Measurements from ENCODE around the gene EXOC7.

Gene EXOC7, protein sequence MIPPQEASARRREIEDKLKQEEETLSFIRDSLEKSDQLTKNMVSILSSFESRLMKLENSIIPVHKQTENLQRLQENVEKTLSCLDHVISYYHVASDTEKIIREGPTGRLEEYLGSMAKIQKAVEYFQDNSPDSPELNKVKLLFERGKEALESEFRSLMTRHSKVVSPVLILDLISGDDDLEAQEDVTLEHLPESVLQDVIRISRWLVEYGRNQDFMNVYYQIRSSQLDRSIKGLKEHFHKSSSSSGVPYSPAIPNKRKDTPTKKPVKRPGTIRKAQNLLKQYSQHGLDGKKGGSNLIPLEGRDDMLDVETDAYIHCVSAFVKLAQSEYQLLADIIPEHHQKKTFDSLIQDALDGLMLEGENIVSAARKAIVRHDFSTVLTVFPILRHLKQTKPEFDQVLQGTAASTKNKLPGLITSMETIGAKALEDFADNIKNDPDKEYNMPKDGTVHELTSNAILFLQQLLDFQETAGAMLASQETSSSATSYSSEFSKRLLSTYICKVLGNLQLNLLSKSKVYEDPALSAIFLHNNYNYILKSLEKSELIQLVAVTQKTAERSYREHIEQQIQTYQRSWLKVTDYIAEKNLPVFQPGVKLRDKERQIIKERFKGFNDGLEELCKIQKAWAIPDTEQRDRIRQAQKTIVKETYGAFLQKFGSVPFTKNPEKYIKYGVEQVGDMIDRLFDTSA

DNA sequence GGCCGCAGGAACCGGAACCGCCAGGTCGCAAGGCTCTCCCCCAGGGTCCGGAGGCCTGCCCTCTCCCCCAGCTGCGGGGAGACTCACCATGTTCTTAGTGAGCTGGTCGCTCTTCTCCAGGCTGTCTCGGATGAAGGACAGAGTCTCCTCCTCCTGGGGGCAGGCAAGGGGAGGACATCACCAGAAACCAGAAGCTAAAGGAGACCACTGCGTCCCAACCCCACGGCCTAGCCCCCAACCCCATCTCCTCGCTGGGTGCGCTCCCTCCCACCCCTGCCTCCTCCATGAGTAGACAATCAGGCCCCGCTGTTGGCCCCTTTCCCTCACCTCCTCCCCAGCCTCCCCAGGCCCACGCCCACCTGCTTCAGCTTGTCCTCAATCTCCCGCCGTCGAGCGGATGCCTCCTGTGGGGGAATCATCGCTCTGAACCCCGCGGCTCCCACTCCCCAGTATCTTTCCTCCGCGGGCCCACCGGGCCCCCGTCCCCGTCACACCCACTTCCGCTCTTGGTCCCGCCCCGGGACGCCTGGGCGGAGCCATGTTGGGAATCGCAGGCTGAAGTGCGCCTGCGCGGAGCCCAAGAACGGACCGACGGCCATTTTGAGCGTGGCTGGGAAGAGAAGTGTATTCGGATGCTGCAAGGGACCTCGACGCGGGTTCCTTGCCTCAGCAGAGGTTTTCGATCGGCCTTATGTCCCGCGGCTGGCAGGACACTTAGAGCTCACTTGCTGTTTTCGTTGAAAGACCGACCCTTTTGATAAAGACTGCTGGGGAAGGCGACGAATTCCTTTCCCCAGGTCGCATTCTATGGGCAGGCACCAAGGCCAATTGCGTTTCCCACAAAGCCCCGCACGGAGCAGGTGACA is at the start of gene EXOC7:
Gene EXOC7, minus strand, starts transcription at position 514 of the 866 bp plus-strand sequence. Its CDS starts 95 bp downstream, at position 419.
- no peaks in the 10 kb centered on the region for H3K27me3 ChIP-seq (replicated peaks; ENCODE audit: control insufficient read depth, insufficient read depth, low read length)
- DNase-seq (ENCODE audit: low read depth), result peak; percentile 98
- peaks cover 17% of the 10 kb centered on the region for H3K4me1 ChIP-seq (ENCODE audit: control insufficient read depth, insufficient read depth, low read length)
- peaks cover 25% of the 10 kb centered on the region for H3K36me3 ChIP-seq (ENCODE audit: control insufficient read depth, insufficient read depth, low read length, severe bottlenecking)
- H3K4me3 ChIP-seq (ENCODE audit: low read length), result peak within 1 kb of the TSS; percentile 91
- no peaks in the 10 kb centered on the region for H3K9me3 ChIP-seq (ENCODE audit: control insufficient read depth, low read length)
- H3K9ac ChIP-seq (ENCODE audit: low read length), result peak within 1 kb of the TSS; percentile 92

- Histone ChIP-seq H3K4me3 (ENCODE audit: low read length) (no peak overlapping the region), H3K9me3 (ENCODE audit: control insufficient read depth, low read length) (no peaks in the 10 kb centered on the region), H3K9ac (ENCODE audit: low read length) (no peak overlapping the region), H3K27me3 (replicated peaks; ENCODE audit: control insufficient read depth, insufficient read depth, low read length) (peaks cover 20% of the 10 kb centered on the region), H3K4me1 (ENCODE audit: control insufficient read depth, insufficient read depth, low read length) (peaks cover 4% of the 10 kb centered on the region), H3K36me3 (ENCODE audit: control insufficient read depth, insufficient read depth, low read length, severe bottlenecking) (peaks cover 4% of the 10 kb centered on the region)
- DNase-seq (ENCODE audit: low read depth), result no peak
Observed at GRCh38 chr17:76153202-76153601, 49.6 kb upstream of the EXOC7 start.

DNA sequence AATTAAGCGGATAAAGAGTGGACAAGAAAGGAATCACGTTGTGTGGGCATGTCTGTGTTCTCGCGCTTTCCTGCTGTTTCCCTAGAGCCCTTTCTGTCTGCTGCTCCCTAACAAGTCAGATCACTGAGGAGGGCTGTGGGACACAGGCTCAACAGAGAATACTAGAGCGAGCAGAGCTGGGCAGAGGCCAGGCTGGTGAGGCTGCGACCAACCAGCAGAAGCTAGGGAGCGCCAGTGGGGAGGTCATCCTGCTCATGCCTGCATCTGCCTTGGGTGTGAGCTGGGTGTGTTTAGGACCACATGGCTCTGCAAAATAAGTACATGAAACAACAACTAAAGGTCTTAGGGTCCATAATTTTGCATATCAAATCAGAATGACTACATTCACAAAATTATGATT is 49.0 kb upstream of the EXOC7 start:
- H3K9ac ChIP-seq (ENCODE audit: low read length), result no peak overlapping the region
- H3K4me1 ChIP-seq (ENCODE audit: control insufficient read depth, insufficient read depth, low read length), result peaks cover 4% of the 10 kb centered on the region
- no peak for DNase-seq (ENCODE audit: low read depth)
- H3K9me3 ChIP-seq (ENCODE audit: control insufficient read depth, low read length), result no peaks in the 10 kb centered on the region
- peaks cover 4% of the 10 kb centered on the region for H3K36me3 ChIP-seq (ENCODE audit: control insufficient read depth, insufficient read depth, low read length, severe bottlenecking)
- peaks cover 15% of the 10 kb centered on the region for H3K27me3 ChIP-seq (replicated peaks; ENCODE audit: control insufficient read depth, insufficient read depth, low read length)
- no peak overlapping the region for H3K4me3 ChIP-seq (ENCODE audit: low read length)

GRCh38 chr17:76151896-76152454 is 48.4 kb upstream of the EXOC7 start:
- H3K36me3 ChIP-seq (ENCODE audit: control insufficient read depth, insufficient read depth, low read length, severe bottlenecking), result peaks cover 4% of the 10 kb centered on the region
- no peak overlapping the region for H3K4me3 ChIP-seq (ENCODE audit: low read length)
- H3K4me1 ChIP-seq (ENCODE audit: control insufficient read depth, insufficient read depth, low read length), result peaks cover 4% of the 10 kb centered on the region
- no peak for DNase-seq (ENCODE audit: low read depth)
- peaks cover 15% of the 10 kb centered on the region for H3K27me3 ChIP-seq (replicated peaks; ENCODE audit: control insufficient read depth, insufficient read depth, low read length)
- H3K9ac ChIP-seq (ENCODE audit: low read length), result no peak overlapping the region
- H3K9me3 ChIP-seq (ENCODE audit: control insufficient read depth, low read length), result no peaks in the 10 kb centered on the region

DNA sequence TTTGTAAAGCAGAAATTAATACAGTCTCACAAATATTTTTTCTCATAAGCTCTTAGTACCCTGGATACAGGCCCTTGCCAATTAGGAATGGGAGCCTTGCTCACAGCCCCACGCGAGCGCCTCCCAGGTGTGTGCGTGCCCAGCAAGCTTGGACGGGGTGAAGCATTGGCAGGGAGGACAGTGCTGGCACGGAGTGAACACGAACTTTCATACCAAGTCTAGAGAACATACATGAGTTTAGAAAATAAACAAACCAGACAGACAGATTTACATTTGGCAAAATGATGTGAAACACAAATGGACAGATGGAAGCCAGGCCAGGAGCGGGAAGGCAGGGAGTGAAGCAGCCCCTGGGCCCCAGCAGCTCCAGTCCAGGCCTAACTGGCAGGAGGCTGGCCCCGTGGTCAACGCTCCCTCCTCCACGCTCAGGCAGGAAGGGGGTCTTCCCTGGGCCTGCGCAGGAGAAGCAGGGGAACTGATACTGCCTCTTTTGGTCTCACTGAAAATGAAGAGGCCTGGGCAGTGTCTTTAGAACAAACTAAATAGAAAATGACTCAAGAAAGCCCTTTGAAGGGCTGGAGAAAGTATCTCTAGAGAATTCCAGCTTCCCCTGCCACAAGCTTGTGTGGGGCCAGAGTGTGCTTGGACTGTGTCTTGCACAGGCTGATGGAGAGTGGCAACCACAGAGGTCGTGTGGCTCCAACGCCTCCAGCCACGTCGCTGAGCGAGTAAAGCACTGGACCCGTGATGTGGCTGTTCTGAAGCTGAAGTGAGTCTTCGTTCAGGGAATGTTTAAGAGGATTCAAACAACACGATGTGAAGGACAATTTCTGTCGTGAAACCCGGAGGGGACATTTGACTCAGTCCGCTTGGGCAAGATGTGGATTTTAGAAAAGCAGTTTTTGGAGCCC is 47.4 kb upstream of the EXOC7 start:
- H3K36me3 ChIP-seq (ENCODE audit: control insufficient read depth, insufficient read depth, low read length, severe bottlenecking), result peaks cover 4% of the 10 kb centered on the region
- H3K4me1 ChIP-seq (ENCODE audit: control insufficient read depth, insufficient read depth, low read length), result peaks cover 4% of the 10 kb centered on the region
- no peak for DNase-seq (ENCODE audit: low read depth)
- H3K9ac ChIP-seq (ENCODE audit: low read length), result no peak overlapping the region
- no peak overlapping the region for H3K4me3 ChIP-seq (ENCODE audit: low read length)
- H3K9me3 ChIP-seq (ENCODE audit: control insufficient read depth, low read length), result no peaks in the 10 kb centered on the region
- H3K27me3 ChIP-seq (replicated peaks; ENCODE audit: control insufficient read depth, insufficient read depth, low read length), result peaks cover 20% of the 10 kb centered on the region

- Histone ChIP-seq H3K9me3 (ENCODE audit: control insufficient read depth, low read length) (no peaks in the 10 kb centered on the region), H3K4me3 (ENCODE audit: low read length) (no peak overlapping the region), H3K9ac (ENCODE audit: low read length) (no peak overlapping the region), H3K36me3 (ENCODE audit: control insufficient read depth, insufficient read depth, low read length, severe bottlenecking) (peaks cover 4% of the 10 kb centered on the region), H3K4me1 (ENCODE audit: control insufficient read depth, insufficient read depth, low read length) (peaks cover 4% of the 10 kb centered on the region), H3K27me3 (replicated peaks; ENCODE audit: control insufficient read depth, insufficient read depth, low read length) (peaks cover 24% of the 10 kb centered on the region)
- no peak for DNase-seq (ENCODE audit: low read depth)
Observed at GRCh38 chr17:76149214-76149613, 45.6 kb upstream of the EXOC7 start.

- Histone ChIP-seq H3K4me1 (ENCODE audit: control insufficient read depth, insufficient read depth, low read length) (no peaks in the 10 kb centered on the region), H3K9me3 (ENCODE audit: control insufficient read depth, low read length) (no peaks in the 10 kb centered on the region), H3K27me3 (replicated peaks; ENCODE audit: control insufficient read depth, insufficient read depth, low read length) (peaks cover 25% of the 10 kb centered on the region), H3K4me3 (ENCODE audit: low read length) (no peak overlapping the region), H3K36me3 (ENCODE audit: control insufficient read depth, insufficient read depth, low read length, severe bottlenecking) (peaks cover 4% of the 10 kb centered on the region), H3K9ac (ENCODE audit: low read length) (no peak overlapping the region)
- DNase-seq (ENCODE audit: low read depth), result no peak
Observed at GRCh38 chr17:76148015-76148326, 44.4 kb upstream of the EXOC7 start.

- Histone ChIP-seq H3K36me3 (ENCODE audit: control insufficient read depth, insufficient read depth, low read length, severe bottlenecking) (peaks cover 4% of the 10 kb centered on the region), H3K4me3 (ENCODE audit: low read length) (no peak overlapping the region), H3K27me3 (replicated peaks; ENCODE audit: control insufficient read depth, insufficient read depth, low read length) (peaks cover 30% of the 10 kb centered on the region), H3K4me1 (ENCODE audit: control insufficient read depth, insufficient read depth, low read length) (no peaks in the 10 kb centered on the region), H3K9me3 (ENCODE audit: control insufficient read depth, low read length) (no peaks in the 10 kb centered on the region), H3K9ac (ENCODE audit: low read length) (no peak overlapping the region)
- peak; percentile 73 for DNase-seq (ENCODE audit: low read depth)
Observed at GRCh38 chr17:76147211-76148014, 43.8 kb upstream of the EXOC7 start.

DNA sequence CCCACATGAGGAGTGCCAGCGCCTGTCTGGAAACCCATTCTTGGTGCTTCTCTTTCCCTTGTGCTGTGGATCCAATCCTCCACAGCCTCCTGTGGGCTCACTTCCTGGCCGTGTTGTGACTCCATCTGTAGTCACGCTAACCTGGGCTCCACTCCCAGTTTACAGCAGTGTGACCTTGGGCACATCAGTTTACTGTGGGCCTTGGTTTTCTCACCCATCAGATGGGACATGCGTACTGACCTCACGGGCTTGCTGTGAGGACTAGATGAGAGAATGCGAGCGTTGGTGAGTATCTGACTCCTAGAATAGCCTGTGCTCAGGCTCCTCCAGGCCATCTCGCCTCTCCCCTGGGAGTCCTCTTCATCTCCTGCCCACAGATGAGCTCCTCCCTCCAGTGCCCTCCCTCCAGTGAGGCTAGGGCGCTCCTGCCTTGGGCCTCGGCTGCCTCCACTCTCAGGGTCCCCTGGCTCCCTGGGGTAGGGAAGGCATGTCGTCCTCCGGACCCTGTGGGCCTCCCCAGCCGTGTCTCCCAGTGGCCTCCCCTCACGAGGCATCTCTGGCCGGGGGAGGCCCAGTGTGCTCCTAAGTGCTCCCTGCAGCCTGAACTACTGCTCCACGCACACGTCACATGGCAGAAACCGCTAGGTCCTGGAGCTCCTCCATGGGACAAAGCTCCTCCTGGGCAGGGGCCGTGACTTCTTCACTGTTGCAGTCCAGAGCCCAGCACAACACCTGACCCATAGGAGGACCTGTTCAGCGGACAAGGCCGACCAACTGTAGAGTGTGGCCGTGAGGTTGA is 42.7 kb upstream of the EXOC7 start:
- Histone ChIP-seq H3K9ac (ENCODE audit: low read length) (no peak overlapping the region), H3K9me3 (ENCODE audit: control insufficient read depth, low read length) (no peaks in the 10 kb centered on the region), H3K27me3 (replicated peaks; ENCODE audit: control insufficient read depth, insufficient read depth, low read length) (peaks cover 23% of the 10 kb centered on the region), H3K4me3 (ENCODE audit: low read length) (no peak overlapping the region), H3K36me3 (ENCODE audit: control insufficient read depth, insufficient read depth, low read length, severe bottlenecking) (no peaks in the 10 kb centered on the region), H3K4me1 (ENCODE audit: control insufficient read depth, insufficient read depth, low read length) (peaks cover 7% of the 10 kb centered on the region)
- DNase-seq (ENCODE audit: low read depth), result no peak

All from adipocyte (in vitro differentiated cells).